ENCODE results near the gene CUX1.
"Not testable (repeated sequence)": the region's sequence is repeated elsewhere in the genome, so short reads cannot be mapped to it uniquely, and the experiment has no call there.

Gene CUX1

DNA sequence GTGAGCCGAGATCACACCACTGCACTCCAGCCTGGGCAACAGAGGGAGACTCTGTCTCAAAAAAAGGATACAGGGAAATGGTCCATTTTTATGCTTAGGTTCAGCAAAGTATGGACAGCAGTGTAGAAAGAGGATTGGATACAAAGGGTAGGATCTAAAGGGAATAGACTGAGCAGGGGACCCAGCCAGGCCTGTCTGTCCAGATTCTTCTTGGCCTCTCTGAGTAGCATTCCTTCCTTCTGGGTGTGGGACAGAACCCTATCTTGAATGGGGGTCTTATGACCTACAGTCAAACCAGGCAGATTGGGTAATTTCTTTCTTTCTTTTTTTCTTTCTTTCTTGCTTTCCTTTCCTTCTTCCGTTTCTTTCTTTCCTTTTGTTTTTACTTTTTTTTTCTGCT, 494.9 kb downstream of the CUX1 start:
- no peak for DNase-seq (ENCODE audit: low read depth)

DNA sequence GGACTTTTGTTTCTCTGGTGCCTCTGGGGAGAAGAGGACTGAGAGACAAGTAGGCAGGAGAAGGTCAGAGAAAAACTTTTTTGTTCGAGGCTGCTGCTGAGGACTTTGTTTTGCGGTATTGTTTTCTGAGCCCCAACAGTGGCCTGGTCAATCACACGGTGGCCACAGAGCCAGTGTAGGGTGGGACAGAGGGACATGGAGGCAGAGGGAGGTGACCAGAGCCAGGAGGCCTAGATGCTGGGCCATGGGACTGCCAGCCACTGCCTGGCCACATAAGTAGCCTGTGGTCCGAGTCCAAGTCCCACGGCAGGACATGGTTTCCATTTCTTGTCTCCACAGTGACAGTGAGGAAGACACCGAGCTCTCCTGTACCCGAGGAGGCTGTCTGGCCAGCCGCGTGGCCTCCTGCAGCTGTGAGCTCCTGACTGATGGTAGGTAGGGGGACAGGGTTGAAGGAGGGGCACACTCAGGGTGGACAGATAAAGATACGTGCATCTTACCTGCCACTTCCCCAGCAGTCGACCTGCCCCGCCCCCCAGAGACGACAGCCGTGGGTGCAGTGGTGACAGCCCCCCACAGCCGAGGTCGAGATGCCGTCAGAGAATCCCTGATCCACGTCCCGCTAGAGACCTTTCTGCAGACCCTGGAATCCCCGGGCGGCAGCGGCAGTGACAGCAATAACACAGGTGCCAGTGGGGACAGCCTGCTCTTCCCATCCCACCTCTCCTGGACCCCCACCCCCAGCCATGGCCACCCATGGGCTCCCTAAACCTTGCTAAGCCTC, 496.8 kb downstream of the CUX1 start:
- no peak for DNase-seq (ENCODE audit: low read depth)

GRCh38 chr7:102317231-102318059, 500.0 kb downstream of the CUX1 start:
- DNase-seq (ENCODE audit: low read depth): no peak

GRCh38 chr7:102318482-102318971, 501.1 kb downstream of the CUX1 start:
- peak; percentile 17 for DNase-seq (ENCODE audit: low read depth)

GRCh38 chr7:102319671-102320070, 502.2 kb downstream of the CUX1 start:
- no peak for DNase-seq (ENCODE audit: low read depth)

- DNase-seq (ENCODE audit: low read depth): no peak
These were observed 502.8 kb downstream of the CUX1 start for GRCh38 chr7:102320181-102320580.

DNA sequence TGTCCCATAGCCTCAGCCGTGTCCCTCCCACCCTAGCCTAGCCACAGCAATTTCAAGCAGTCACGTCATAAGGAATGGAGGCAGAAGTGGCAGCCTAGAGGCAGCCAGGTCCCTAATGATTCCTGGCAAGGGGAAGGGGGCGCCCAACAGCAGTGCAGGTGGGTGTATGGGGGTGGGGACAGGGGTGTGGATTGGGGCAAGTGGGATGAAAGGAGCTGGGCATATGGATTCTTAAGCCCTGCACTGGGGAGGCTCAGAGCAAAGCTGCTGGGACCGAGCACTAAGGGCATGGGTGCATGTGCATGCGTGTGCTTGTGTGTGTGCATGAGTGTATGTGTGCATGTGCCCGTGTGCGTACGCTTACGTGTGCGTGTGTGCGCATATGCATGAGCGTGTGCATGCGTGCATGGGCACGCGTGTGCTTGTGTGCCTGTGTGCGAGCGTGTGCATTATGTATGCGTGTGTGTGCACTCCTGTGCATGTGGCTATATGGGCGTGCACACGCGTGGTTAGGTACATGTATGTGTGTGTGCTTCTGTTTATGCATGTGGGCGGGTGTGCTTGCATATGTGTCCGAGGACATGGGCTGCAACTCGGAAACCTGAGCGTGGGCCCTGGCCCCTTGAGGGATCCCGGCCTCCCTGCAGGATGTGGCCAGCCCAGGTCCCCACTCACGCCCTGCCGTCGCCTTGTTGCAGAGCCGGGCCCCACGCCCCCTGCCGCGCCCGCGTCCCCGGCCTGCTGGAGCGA, 503.4 kb downstream of the CUX1 start:
- no peak for DNase-seq (ENCODE audit: low read depth)

- no peak for DNase-seq (ENCODE audit: low read depth)
These were observed 504.1 kb downstream of the CUX1 start for GRCh38 chr7:102321351-102322201.

DNA sequence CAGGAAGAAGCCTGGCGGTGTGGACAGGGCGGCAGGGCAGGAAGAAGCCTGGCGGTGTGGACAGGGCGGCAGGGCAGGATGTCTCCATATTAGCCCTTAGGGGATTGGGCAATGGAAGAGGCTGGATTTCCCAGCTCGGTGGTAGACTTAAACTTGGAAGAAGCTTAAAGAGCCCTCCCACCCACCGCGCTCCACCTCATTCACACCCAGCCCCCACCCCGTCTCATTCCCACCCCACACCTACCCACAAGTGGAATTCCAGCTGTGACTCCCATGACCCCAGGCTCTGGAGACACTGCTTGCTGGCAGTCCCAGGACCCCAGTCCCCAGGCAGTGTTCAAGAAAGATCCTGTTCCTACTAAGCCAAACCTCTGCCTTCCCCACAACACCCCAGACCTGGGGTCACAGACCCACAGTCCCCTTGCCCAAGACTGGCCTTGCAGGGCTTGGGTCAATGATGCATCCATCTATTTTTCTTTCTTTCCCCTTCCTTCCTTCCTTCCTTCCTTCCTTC, 504.8 kb downstream of the CUX1 start:
- DNase-seq (ENCODE audit: low read depth): no peak

GRCh38 chr7:102323914-102324195, 506.4 kb downstream of the CUX1 start:
- no peak for DNase-seq (ENCODE audit: low read depth)

GRCh38 chr7:102325106-102325505, 507.7 kb downstream of the CUX1 start:
- DNase-seq (ENCODE audit: low read depth): not testable (repeated sequence)

- DNase-seq (ENCODE audit: low read depth): no peak
These were observed 508.9 kb downstream of the CUX1 start for GRCh38 chr7:102326157-102326889.

DNA sequence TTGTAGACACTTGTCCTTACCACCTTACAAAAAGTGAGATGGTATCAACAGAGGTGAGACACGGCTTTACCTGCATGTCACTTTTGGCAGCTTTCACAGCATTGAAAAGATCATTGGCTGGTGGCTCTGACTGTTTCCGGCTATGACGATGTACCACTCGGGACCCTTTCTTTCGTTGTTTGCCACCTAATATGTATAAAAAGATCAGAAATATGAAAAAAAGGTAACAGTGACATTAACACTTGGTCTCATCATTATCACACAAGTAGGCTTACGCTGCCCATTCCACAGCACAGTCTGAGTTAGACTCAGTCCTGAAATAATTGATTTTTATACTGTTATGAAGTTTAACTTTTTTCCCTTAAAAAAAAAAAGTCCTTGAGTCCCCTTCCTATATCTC, 509.8 kb downstream of the CUX1 start:
- DNase-seq (ENCODE audit: low read depth): not testable (repeated sequence)

DNA sequence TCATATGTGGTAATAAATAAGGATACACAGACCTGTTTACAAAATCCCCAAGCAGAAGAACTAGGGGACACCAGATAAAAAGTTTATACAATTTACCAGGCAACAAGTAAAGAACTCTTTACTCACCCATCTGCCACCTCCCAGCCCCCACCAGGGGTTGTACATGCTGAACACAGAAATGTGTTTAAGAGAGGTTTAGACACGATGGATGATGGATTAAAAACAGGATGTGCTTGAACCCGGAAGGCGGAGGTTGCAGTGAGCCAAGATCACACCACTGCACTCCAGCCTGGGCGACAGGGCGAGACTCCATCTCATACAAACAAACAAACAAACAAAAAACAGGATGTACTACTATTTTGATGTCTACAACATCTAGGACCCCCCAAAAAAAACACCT, 511.4 kb downstream of the CUX1 start:
- not testable (repeated sequence) for DNase-seq (ENCODE audit: low read depth)

DNA sequence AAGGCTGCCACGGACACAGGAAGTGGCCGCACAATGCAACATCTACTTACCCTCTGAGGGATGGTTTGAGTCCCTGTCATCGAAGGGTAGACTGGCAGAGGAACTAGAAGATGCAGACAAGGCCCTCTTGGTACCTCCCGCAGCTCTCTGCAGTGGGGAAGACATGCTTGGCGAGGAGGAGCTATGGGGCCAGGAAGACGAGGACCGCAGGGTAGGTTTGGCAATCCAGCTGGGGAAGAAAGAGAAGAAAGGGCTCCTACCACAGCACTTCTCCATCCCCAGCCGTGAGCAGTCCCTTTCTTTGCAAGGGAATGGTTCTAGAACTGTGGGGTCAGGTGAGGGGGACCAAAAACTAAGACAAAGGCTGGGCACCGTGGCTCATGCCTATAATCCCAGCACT, 511.9 kb downstream of the CUX1 start:
- DNase-seq (ENCODE audit: low read depth): not testable (repeated sequence)

GRCh38 chr7:102330666-102331460, 513.4 kb downstream of the CUX1 start:
- not testable (repeated sequence) for DNase-seq (ENCODE audit: low read depth)
